HG02678 (cell line): ENCODE measurements around the gene FAM227B.
"Not testable (repeated sequence)": the region's sequence is repeated elsewhere in the genome, so short reads cannot be mapped to it uniquely, and the experiment has no call there.

Experiments
- ATAC-seq: cut with Tn5 transposase; IDR thresholded peaks from one replicate; pipeline ENCODE4 v1.9.1; 2021; ENCODE audit warnings: mild to moderate bottlenecking, moderate library complexity; ENCODE audit not compliant: unreplicated experiment

Gene FAM227B

DNA sequence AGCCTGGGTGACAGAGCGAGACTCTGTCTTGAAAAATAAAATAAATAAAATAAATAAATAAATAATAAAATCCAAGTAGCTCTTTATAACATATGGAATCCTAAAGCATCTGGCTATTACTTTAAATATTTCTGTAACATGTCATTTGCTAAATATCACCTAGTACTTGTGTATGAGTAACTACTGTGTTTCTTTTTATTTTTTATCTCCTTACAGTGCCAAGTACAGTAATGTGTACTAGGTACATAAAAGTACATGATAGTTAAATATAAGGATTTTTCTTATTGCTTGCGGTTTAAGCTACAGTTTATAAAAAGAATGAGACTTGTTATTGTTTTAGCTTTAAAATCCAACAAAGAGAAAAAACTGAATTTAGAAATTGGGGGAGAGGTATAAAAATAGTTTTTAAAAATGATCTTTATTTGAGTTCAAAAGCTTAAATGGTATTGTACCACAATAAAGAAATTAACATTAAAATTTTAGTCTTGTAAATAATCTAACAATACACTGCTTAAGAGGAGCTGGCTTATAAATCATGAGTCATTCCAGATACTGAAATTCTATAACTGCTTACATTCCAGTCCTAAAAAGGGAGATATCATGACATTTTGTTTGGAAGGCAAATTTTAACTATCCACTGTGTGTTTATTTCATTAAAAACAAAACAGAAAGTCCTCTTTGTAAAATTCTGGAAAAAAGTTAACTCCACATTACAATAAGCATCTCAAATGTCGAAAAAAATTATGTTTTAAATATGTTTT, 124.4 kb downstream of the FAM227B start:
- ATAC-seq = no peak

GRCh38 chr15:49494842-49495241, 125.8 kb downstream of the FAM227B start:
- no peak for ATAC-seq

DNA sequence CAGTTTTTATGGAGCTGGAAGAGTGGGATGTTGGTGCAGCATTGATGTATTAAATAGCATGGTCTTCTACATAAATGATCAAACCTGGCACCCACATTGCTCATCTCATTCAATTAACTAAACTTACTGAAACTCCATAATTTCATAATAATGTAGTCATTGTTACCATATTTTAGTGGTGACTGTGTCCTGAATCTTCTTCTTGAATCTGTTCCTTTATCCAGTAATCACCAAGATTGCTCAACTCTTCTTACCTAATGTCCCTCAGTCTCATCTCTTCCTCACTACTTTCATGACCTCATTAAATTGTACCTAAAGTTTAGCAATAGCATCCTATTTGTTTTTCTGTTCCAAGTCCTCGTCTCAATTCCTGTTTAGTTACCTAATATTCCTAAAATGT, 127.8 kb downstream of the FAM227B start:
- no peak for ATAC-seq

- no peak for ATAC-seq
Measured at GRCh38 chr15:49492151-49492550, 128.5 kb downstream of the FAM227B start.

DNA sequence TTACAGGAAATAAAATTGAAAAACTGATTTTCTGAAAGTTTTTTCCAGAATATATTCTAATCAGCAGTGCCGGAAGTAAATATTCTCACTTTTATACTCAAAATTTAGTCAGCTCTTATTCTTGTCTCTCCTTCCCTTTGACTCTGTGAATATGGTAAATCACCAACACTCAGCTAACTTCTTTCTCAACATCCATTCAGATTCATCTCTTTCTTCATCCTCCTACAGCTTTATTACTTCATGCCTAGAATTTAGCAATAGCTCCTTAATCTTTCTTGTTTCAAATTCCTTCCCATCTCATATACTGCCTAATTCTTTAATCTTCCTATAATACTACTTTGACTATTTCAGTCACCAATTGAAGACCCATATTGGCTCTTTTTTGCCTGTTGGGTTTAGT, 129.7 kb downstream of the FAM227B start:
- no peak for ATAC-seq

- not testable (repeated sequence) for ATAC-seq
Measured at GRCh38 chr15:49485401-49485800, 135.2 kb downstream of the FAM227B start.

DNA sequence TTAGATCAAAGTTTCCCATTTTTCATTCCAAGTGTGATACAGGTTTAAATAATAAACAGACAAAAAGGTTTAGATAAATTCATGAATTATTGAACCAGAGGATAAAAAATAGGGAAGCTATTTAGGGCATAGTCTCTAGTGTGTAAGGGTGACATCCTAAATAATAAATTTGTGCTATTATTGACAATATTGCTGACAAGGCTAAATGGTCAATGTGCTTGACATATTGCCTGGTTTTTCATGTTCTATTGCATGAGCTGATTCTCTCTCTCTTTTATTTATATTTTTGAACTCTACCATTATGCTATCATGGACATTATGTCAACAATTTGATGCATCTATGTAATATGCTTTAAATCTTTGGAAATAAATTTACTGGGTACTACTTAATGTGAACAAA, 141.6 kb downstream of the FAM227B start:
- not testable (repeated sequence) for ATAC-seq

- ATAC-seq = not testable (repeated sequence)
Measured at GRCh38 chr15:49478021-49478420, 142.6 kb downstream of the FAM227B start.

GRCh38 chr15:49473031-49473430, 147.6 kb downstream of the FAM227B start:
- ATAC-seq = no peak

GRCh38 chr15:49472338-49472737, 148.3 kb downstream of the FAM227B start:
- ATAC-seq = no peak

GRCh38 chr15:49471733-49472132, 148.9 kb downstream of the FAM227B start:
- peak; percentile 77 for ATAC-seq

DNA sequence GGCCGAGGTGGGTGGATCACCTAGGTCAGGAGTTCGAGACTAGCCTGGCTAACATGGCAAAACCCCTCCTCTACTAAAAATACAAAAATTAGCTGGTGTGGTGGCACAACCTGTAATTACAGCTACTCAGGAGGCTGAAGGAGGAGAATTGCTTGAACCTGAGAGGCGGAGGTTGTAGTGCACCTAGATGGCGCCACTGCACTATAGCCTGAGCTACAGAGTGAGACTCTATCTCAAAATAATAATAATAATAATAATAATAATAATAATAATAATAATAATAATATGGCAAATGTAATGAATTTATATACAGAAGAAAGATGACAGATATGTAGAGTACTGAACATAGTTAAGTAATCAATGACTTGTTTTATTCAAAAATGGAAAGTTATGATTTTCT, 149.4 kb downstream of the FAM227B start:
- not testable (repeated sequence) for ATAC-seq

DNA sequence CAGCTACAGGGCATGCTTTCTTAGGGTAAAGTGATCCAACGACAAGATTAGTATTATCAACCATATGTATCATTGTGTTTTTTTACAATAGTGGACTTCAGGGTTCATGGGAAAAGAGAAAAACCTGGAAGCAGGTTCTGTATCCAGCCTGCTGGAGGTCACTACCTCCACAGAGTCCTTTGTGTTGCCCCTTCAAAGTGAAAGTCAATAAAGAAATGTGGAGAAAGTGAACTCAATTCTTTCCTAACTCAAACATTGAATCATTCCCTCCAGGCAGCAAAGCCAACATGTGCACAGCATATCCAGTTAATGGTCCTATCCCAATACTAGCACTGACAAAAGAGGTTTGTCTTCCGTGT, 152.2 kb downstream of the FAM227B start:
- no peak for ATAC-seq

DNA sequence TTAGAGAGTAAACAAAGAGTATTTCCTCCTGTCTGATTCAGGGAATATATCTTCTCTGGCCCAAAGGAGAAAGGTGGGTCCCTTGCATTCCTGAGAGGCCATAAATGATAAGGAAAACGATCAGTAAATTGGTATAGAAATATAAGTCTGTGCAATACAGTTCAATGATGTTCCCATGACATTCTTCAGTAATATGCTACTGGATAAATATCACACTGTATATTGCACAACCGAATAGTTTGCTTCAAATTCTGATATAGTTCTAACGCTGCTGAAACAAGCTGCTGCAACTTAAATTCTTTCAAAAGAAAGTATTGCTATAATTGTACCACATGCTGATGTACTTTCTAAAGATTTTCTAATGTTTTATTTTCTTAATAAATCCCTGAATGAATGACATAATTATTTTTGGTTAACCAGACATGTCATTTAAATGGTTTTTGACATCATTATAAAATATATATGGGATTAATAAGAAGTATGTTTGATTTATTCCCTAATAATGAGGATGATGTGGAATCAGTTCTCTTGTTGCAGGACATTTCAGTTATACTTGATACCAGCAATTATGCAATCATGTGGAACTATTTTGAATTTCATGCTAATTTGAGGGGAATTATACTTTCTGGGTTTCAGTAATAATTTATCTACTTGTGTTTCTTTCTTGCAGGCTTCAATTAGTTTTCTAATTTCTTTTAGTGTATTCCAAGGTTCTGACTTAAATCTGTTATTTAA, 152.7 kb downstream of the FAM227B start:
- ATAC-seq = no peak

DNA sequence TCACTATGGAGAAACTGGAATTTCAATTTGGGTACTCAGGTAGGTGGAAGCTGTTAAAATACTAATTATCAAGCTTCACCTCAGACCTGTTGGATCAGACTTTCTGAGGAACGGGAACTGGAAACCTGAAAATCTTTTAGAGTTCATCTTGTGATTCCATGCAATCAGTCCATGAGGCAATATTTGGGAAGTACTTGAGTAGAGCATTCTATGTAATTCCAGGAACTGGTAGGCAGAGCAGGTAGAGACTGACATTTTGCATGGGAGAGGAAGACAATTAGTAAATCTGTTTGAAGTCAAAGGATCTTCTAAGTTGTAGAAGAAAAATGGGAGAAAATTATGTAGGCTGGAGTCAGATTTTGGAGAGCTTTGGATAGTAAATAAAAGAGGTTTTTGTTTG, 154.5 kb downstream of the FAM227B start:
- ATAC-seq = no peak

GRCh38 chr15:49464522-49464921, 156.1 kb downstream of the FAM227B start:
- no peak for ATAC-seq

- no peak for ATAC-seq
Measured at GRCh38 chr15:49462232-49462844, 158.3 kb downstream of the FAM227B start.

DNA sequence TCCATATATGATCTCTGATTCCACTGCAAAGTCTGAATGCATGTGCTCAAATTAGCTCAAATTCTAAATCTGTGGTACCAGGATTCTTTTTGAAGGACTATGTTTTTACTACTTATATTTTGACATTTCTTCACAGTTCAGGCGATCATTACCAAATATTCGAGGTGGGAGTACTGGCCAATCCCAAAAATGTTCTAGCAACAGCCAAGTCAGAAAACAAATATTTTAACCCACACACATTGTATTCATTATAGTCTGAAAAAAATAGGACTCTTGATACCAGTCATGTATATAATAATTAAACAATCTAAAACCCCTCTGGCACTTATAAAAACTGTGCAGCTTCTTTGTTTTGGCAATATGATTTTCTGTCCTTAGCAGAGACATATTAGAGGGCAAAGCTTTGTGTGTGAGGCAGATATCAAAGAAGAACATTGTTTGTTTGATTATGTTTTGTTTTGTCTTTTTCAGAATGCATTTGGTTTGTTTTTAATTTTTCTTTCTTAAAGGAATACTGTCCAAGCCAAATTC, 160.1 kb downstream of the FAM227B start:
- no peak for ATAC-seq

- ATAC-seq = no peak
Measured at GRCh38 chr15:49458145-49458544, 162.5 kb downstream of the FAM227B start.

DNA sequence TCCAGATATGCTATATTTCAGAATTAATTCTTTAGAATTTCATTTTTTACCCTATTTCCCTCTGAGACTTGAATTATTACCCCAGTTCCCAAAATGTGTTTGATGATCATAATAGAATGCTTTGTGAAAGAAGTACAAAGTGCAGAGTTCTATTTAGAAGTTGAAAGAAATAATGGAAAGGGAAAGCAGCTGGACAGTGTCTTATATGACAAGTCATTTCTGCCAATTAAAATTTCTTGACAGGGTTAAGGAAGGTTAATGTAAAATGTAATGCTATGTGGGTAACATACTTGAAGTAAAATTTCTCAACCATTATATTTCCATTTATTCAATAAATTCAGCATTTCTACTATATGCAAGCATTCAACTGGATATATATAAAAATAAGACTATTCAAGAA, 164.5 kb downstream of the FAM227B start:
- ATAC-seq = no peak

DNA sequence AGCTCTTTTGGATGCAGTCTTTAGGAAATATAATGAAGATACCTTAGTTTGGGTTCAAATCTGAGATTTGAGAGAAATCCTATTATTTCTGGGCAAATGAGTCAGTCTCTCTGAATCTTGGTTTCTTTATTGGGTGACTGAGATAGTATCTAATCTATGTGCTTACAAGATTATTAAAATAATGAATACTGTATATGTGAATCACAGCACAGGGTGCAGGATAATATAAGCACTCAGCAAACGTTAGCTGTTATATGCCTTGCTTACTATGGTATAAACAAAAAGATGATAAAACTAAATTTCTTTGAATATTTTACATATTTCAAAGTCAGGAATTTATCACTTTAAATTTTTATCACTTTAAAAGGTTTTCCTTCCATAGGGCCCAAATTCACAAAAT, 168.0 kb downstream of the FAM227B start:
- no peak for ATAC-seq

DNA sequence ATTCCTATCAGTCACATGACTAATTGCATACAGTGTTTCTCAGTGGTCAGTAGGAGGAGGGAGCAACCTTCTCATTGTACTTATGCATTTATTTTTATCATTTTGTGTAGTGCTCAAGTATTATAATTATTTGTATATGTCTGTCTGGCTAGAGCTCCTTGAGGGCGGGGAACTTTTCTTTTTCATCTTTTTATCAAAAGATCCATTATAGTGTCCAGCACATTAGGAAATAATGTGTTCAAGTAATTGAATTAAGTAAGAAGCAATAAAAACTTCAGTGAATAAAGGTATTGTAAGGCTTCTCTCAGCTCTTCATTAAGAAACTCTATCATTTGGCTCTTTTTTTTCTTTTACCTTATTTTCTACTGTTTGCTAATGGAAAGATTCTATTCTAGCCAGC, 178.8 kb downstream of the FAM227B start:
- ATAC-seq = no peak
